ENCODE measurements around the gene UBA3. TPM values are rescaled to one million over a fixed set of nuclear protein-coding genes. Genes with fewer than 3 reads are reported as not detected.

The UBA3 gene
- 41.2 TPM for total RNA-seq (ENCODE audit: insufficient read depth, low replicate concordance)

DNA sequence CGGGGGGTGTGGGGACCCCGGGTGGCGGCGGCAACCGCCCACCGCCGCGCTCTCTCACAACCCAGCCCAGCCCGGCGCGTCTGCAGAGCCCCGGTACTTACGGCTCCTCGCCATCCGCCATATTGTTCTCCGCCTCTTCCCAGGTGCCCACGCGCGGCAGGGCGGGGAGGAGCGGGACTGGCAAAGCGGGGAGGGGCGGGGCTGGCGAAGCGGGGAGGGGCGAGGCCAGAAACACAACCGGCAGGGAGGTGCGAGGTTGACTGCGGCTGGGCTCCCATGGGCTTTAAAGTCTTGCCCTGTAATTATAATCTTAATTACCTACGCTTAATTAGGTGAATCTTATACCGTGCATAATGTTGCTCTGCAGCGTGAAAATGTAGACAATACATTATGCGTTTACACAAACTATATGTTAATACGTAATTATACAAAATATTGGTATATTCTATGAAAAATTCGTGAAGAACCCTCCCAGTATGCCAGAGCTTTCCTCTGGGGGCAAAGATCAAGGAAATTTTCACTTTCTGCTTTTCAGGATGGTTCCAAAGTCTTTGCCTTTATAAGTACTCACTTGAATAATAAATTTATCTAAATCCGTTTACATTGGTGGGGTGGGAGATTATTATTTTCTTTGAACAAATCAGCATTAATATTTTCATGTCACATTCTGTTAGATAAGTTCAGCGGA lies at the start of gene UBA3:
TSS of gene UBA3 (minus strand) at position 133 of the 688 bp plus-strand sequence. CDS start at position 121, 12 bp downstream.
- DNase-seq (ENCODE audit: low spot score) = peak; percentile 93

DNA sequence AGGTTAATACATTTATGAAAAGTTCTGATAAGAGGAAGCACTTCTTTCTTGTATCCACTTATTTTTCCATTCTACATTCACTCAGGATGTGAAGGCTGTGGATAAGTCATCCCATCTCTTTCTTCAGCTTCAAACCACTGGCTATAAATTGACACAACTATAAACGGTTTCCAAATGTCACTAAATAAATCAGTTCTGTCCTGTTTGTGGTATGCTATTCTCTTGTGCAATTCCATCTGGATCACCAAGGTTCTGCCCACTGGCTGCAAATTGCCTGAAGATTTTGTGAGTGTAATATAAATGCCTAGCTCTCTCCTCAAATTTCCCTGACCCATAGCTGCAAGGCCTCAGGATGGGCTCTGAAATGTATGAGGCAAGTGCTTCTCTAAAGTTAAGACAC lies 49.4 kb upstream of the UBA3 start:
- no peak for DNase-seq (ENCODE audit: low spot score)

DNA sequence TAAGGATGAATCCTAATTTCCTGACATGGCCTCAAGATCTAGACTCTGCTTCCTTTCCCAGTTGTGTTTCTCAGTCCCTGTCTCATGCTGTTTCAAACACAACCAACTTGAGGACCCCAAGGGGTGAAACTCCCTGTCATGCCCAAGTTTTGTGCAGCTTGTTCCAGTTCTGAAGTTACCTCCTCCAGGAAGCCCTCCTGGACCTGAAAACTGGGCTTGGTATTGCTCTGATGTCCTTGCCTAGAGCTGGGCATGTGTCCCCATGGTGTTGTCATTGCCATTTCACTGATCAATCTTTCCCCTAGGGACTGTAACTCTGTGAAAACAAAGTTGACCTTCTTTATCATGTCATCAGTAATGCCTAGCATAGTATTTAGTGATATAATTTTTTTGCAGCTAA lies 48.3 kb upstream of the UBA3 start:
- no peak for DNase-seq (ENCODE audit: low spot score)

DNA sequence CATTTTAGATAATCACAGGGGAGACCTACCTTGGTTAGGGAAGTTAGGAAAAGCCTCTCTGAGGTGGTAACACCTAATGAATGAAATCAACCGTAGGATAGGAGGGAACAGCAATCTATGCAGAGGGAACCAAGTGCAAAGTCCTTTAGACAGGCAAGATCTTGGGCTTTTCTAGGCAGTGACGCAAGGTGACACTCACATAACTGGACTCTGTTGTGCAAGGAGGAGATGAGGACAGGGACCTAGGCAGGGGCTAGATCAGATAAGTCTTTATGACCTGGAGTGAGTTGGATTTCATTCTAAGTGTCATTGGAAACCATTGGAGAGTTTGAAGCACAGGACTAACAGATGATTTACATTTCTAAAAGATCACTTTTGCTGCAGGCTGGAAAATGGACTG lies 46.8 kb upstream of the UBA3 start:
- no peak for DNase-seq (ENCODE audit: low spot score)

DNA sequence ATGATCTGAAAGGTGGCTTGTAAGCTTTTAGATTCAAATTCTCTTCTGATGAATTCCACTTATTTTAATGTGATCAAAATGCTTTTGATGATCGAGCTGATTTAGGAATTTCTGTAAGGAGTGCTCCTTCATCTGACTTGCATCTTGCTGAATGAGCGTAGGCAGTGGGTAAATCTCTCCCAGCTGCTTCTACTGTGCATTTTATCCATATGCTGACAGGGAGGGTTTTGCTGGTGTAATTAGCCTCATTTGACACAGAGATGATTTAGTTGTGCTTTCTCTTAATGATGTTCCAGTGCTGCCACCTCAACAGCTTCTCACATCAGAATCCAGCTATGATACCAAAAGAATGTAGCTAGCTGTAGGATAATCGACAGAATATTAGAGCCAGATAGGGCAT lies 46.1 kb upstream of the UBA3 start:
- no peak for DNase-seq (ENCODE audit: low spot score)

DNA sequence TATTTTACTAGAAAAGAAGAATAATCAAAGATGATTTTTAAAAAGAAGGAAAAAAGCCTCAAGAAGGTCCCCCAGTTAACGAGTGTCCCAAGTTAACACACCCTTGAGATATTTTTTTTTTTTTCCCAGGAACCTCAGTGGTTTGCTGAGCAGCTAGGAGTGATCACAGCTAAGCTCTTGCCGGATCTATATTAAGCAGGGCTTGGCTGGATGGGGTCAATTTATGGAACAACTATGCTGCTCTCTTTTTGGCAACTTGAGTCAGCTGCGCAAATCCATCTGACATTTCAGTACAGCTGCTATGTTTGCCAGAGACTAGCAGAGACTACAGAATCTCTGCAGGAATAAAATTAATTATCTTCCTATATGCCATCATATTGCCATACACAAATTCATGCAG lies 42.2 kb upstream of the UBA3 start, which contains the start of gene LMOD3:
TSS of gene LMOD3 (minus strand) at position 193 of the 400 bp plus-strand sequence. CDS start 209 bp downstream, outside the sequence.
- DNase-seq (ENCODE audit: low spot score) = peak; percentile 91

DNA sequence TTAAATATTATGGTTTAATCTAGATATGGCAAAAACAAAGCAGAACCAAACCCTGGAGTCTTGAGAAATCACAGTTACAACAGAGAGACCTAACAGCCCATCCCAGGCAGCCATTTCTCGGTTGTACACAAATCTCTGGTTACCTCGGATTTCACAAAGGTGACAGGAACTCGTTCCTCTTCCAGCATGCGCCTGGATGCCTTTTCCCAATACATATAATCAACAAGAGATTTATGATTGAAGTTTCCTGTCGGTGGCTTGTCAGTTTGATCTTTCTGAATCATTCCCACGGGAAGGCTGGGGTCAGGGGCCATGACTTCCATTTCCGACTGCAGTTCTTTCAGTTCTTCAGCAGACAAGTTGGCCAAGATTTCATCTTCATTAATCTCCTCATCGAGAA lies 41.8 kb upstream of the UBA3 start:
- no peak for DNase-seq (ENCODE audit: low spot score)

DNA sequence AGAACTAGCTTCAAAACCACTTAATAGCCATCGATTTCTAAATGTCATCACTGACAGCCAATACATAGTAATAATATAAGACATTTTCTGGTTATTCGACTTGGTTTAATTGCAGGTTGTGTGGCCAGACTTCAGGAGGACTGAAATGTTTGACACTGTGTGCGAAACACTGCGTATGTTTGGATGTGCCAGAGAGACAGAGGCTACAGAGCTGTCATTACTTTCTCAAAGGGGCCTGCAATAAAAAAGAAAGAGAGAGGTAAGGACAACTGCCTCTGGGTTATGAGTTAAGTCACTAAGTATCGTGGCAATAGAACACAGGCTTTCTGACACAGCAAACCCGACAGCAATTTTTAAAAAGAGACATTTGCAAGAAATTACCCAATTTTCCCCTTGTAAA lies 41.3 kb upstream of the UBA3 start:
- no peak for DNase-seq (ENCODE audit: low spot score)

DNA sequence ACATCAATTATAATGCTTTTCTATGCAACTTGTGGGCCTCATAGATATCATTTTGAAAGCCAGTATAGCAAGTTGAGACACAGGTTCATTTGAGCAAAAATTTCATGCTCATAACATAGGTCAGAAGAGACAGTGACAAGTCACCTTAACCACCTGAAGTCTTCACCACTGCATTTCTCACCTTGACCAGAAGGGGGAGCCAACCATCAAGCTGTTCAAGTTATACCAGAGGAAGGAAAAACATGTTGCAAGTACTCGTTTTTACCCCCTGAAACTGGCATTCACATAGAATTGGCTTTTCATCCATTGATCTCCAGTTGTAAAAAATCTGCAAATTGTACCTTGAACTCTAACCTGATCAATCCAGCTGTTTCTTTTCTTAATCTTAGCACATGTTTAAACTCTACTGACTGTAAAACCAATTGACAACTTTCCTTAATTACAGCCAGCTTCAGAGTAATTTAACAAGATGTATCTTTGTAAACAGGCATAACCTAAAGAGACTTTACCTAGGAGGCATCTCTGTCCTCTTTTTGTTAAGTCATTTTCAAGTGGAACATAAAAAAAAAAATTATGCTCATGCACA lies 40.8 kb upstream of the UBA3 start:
- DNase-seq (ENCODE audit: low spot score) = peak; percentile 76

DNA sequence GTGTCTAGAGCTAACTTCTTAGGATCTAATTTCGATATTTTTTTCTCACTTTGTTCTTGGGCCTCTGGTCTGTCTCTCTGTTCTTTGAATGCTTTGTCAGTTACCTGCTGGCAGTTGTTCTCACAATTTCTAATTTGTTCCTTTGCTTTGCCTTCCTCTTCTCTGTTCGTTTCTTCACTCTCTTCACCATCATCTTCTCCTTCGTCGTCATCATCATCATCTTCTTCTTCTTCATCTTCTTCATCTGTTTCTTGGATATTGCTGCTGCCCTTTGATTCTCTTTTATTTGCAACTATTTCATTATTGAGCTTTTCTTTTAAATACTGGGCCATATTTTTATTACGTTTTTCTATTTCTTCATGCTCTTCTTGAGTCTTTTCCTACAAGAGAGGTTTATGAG lies 39.5 kb upstream of the UBA3 start:
- DNase-seq (ENCODE audit: low spot score) = no peak

DNA sequence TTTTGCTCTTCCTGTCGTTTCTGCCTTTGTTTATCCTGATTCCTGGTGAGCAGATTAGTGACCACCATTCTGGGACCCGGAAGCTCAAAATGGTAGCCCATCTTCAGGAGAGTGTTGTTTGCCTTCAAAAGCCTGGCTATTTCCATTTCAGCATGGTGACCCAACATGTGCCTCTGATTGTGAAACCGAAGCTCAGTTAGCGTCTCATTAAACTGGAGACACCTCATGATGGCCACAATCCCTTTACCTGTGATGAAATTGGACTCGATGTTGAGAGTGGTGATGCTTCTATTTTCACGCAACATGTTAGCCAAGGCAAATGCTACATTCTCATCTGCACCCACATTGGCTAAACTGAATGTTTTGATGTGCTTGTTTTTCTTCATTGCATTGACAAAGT lies 39.0 kb upstream of the UBA3 start:
- DNase-seq (ENCODE audit: low spot score) = no peak

DNA sequence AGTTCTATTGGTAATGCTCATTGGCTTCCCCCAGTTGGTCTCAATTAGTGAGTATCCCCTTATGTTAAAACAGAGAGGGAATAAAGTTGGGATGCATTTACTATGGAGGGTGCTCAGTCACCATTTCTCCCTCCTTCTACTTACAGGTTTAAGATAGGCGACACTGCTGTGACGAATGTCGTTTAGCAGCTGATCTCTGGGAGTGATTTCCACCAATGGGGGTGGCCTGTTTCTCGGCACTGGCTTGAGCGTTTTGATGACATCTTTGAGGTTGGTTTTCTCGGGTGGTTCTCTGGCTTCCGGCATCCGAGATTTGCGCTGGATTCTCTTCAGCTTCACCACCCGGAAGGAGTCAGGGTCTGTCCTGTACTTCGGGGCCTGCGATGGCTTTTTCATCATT lies 38.4 kb upstream of the UBA3 start:
- DNase-seq (ENCODE audit: low spot score) = no peak

DNA sequence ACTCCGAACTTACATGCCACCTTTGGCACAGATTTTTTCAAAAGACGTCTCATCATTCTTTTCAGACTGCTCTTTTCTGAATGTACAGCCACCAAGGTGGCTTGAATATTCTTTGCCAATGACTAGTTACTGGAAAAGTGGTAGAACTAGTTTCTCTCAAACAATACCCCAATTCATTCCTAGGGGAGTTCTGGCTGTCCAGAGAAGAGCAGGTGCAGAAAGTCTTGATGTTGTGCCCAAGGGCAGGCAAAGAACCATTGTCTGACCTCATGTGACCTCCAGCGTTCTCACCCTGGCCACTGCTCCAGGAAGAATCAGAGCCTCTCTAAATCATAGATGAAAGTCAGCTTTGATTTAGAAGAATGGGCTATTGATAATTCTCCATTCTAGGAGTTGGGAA lies 36.7 kb upstream of the UBA3 start:
- DNase-seq (ENCODE audit: low spot score) = no peak

DNA sequence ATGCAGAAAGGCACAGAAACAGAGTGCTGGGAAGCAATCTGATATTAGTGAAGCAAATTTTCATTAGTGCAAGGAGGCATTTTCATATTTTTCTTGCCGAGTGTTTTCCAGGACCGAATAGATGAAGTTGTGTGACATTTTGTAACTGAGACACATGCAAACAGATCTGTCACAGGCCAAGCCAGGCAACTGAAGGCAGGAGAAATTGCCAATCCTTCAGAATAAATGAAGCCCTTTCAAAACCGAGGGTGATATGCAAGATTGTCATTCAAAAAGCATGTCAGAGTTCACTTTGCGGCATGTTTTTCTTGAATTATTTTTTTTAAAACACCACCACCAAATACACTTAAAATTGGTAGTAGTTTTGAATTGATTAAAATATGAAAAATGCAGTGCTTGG lies 36.0 kb upstream of the UBA3 start:
- no peak for DNase-seq (ENCODE audit: low spot score)

DNA sequence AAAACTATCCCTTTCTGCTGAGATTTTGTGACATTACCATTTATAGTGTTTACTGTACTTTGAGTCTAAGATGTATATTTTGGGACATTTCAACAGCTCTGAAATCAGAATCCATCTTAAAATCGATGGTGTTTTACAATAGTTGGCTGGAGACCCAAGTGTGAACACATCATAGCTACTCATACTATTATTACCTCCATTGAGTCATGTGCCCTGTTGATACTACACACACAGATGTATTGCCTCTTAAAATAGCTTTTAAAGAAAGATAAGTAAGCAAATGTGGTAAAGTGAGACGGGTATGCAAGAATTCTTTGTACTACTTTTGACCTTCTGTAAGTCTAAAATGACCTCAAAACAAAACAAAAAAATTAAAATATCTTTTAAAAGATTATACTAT lies 35.6 kb upstream of the UBA3 start:
- no peak for DNase-seq (ENCODE audit: low spot score)

DNA sequence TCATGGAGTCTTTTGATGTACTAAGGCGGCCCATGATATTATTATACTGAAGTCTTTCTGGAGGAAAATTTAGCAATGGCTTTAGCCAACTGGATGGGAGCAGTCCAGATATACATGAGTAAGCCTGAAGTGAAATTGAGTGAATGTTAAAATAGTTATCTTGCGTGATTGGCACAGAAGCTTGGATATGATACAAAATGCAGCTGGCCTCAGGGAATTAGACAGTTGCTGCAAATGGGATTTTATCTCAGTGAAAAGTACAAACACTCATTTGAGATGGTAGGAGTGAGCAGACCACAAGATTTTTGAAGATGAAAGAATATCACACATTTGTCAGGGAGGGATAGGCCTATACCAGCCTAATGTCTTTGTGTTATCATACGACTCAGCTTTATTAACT lies 33.4 kb upstream of the UBA3 start:
- peak; percentile 57 for DNase-seq (ENCODE audit: low spot score)

DNA sequence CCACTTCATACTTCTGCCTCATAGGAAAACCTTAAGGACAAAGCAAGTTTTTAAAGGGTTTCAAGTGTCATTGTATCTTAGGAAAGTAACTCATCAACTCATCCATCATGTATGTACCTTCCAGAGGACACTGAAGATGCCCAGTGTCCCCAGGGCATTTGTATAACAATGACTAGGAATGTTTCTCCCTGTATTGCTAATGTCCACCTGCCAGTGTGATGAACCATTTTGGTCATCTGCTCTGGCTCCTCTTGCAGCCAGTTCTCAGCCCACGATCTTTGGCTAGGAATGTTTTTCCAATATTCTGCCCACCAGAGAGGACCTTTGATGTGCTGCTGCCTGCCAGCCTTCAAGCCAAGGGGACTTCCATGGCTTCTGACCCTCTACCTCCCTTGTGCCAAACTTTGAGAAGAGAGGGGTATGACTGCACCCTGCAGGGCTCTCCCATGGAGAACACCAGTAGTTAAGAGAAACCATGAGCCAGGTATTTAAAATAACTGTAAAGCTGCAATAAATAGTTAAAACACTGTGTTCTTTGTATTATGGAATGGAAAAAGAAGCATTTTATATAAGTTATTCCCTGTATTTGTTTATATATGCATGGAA lies 30.9 kb upstream of the UBA3 start:
- no peak for DNase-seq (ENCODE audit: low spot score)

DNA sequence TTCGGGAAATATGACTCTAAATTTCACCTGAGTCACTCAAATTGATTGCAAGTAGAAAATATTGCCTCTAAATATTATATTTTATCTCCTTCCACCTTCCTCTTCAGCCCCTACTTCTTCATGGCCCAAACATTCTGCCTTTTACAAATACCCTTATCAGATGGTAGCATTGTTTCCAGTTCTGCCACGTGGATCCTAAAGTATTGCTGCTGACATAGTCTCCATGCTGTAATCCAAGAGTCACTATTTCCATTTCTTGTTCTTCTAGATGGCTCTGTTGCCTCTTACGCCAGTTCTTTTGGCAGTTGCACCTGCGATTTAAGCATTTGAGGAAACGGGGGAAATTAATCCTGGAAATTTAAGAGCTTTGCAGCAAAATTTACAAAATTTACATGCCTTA lies 28.6 kb upstream of the UBA3 start:
- no peak for DNase-seq (ENCODE audit: low spot score)

DNA sequence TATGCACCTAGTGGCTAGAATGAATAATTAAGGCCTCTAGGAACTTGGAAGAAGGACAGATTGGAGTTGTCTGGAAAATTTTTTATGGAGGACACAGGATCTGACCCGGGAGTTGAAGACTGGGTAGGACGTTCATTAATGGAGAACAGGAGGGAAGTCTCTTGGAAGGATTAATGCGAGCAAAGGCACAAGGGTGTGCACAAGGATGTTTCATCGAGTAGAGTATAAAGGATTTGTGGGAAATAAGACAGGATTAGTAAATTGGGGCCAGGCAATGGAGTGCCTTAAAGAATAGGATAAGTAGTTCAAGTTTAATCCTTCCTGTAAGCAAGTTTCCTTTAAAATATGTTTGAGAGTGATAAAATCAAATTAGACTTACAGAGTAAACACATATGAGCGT lies 27.7 kb upstream of the UBA3 start:
- DNase-seq (ENCODE audit: low spot score) = no peak

DNA sequence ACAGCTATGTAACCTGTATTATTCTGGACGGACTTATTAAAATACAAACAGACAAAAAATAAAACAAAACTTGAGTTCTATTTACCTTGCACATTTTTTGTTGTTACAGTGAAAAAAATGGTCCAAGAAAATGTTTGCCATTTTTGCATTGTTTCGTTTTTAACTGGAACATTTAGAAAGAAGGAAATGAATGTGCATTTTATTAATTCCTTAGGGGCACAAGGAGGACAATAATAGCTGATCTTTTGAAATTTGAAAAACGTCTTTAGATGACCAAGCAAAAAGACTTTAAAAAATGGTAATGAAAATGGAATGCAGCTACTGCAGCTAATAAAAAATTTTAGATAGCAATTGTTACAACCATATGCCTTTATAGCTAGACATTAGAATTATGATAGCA lies 25.2 kb upstream of the UBA3 start:
- DNase-seq (ENCODE audit: low spot score) = no peak

DNA sequence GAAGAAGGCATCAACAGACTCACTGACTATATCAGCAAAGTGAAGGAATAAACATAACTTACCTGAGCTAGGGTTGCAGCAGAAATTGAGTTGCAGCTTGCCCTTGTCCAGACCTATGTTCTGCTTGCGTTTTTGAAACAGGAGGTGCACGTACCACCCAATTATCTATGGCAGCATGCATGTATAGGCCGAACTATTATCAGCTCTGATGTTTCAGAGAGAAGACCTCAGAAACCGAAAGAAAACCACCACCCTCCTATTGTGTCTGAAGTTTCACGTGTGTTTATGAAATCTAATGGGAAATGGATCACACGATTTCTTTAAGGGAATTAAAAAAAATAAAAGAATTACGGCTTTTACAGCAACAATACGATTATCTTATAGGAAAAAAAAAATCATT lies 24.4 kb upstream of the UBA3 start:
- DNase-seq (ENCODE audit: low spot score) = no peak

DNA sequence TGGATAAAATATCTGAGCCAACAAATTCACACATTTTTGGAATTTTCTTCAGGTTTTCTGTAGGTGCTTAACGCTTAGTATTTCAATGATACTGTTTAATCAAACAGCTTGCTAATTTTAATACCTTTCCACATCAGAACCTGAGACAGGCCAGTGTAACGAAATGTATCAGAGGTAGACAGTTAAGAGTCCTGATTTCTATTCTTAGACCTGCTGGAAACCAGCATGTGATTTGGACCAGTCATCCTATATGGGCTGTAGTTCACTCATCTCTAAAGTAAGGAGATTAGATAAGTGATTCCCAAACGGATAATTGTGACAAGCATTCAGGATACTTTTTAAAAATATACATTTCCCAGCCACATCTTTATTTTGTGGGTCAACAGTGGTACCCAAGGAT lies 23.0 kb upstream of the UBA3 start:
- no peak for DNase-seq (ENCODE audit: low spot score)

DNA sequence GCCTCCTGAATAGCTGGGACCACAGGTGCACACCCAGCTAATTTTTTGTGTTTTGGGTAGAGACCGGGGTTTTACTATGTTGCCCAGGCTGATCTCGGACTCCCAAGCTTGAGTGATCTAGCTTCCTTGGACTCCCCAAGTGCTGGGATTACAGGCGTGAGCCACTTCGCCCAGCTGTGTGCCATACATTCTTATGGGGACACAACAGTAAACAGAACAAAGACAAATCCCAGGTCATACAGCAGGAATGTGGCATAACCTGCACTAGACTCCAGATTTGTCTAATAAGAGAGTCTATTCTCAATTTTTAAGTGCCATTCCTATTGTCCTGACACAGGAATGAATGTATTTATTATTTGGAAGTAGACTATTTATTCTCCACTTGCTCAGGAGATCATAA lies 22.2 kb upstream of the UBA3 start:
- DNase-seq (ENCODE audit: low spot score) = no peak

All from umbilical cord (tissue), 2 donors.